ENCODE results near the gene CD8A. TPM values are rescaled to one million over a fixed set of nuclear protein-coding genes. Genes with fewer than 3 reads are reported as not detected.
A peak's percentile ranks its signal among the peaks of the same experiment; 100 is the strongest.

The CD8A gene
- total RNA-seq, 1 experiment from 2014 or later: 0.16 TPM

- H3K27me3 ChIP-seq: no peaks in the 10 kb centered on the region
- no peak overlapping the region for H3K27ac ChIP-seq
- H3K4me1 ChIP-seq: no peaks in the 10 kb centered on the region
- 0 out of 2 replicates have a peak, but pooled peaks cover 3% of the 10 kb centered on the region for H3K9me3 ChIP-seq (replicated peaks)
- DNase-seq: no peak
- no peaks in the 10 kb centered on the region for H3K36me3 ChIP-seq
- no peak overlapping the region for H3K4me3 ChIP-seq
These were observed 860 bp upstream of the CD8A start for GRCh38 chr2:86791573-86791972.

GRCh38 chr2:86790134-86790675 is 508 bp downstream of the CD8A start:
- Histone ChIP-seq H3K9me3 (replicated peaks) (no peaks in the 10 kb centered on the region), H3K27me3 (no peaks in the 10 kb centered on the region), H3K27ac (no peak overlapping the region), H3K4me1 (no peaks in the 10 kb centered on the region), H3K4me3 (no peak overlapping the region), H3K36me3 (no peaks in the 10 kb centered on the region)
- DNase-seq: no peak

GRCh38 chr2:86789687-86790133 is 1.0 kb downstream of the CD8A start:
- Histone ChIP-seq H3K9me3 (replicated peaks) (no peaks in the 10 kb centered on the region), H3K27me3 (no peaks in the 10 kb centered on the region), H3K4me1 (no peaks in the 10 kb centered on the region), H3K27ac (no peak overlapping the region), H3K4me3 (no peak overlapping the region), H3K36me3 (no peaks in the 10 kb centered on the region)
- no peak for DNase-seq

GRCh38 chr2:86788881-86789686 is 1.6 kb downstream of the CD8A start:
- Histone ChIP-seq H3K9me3 (replicated peaks) (no peaks in the 10 kb centered on the region), H3K27me3 (no peaks in the 10 kb centered on the region), H3K36me3 (no peaks in the 10 kb centered on the region), H3K4me1 (no peaks in the 10 kb centered on the region), H3K4me3 (no peak overlapping the region), H3K27ac (no peak overlapping the region)
- no peak for DNase-seq

GRCh38 chr2:86788165-86788564 is 2.5 kb downstream of the CD8A start:
- no peaks in the 10 kb centered on the region for H3K36me3 ChIP-seq
- no peak overlapping the region for H3K27ac ChIP-seq
- H3K27me3 ChIP-seq: no peaks in the 10 kb centered on the region
- no peak overlapping the region for H3K4me3 ChIP-seq
- H3K9me3 ChIP-seq (replicated peaks): no peaks in the 10 kb centered on the region
- H3K4me1 ChIP-seq: no peaks in the 10 kb centered on the region
- DNase-seq: no peak

GRCh38 chr2:86787736-86788135 is 3.0 kb downstream of the CD8A start:
- no peak overlapping the region for H3K4me3 ChIP-seq
- no peak overlapping the region for H3K27ac ChIP-seq
- no peaks in the 10 kb centered on the region for H3K4me1 ChIP-seq
- no peaks in the 10 kb centered on the region for H3K9me3 ChIP-seq (replicated peaks)
- DNase-seq: peak in 1 of 2 experiments; percentile 15
- H3K27me3 ChIP-seq: no peaks in the 10 kb centered on the region
- H3K36me3 ChIP-seq: no peaks in the 10 kb centered on the region

- no peak overlapping the region for H3K27ac ChIP-seq
- H3K36me3 ChIP-seq: no peaks in the 10 kb centered on the region
- no peaks in the 10 kb centered on the region for H3K27me3 ChIP-seq
- H3K9me3 ChIP-seq (replicated peaks): no peaks in the 10 kb centered on the region
- H3K4me1 ChIP-seq: no peaks in the 10 kb centered on the region
- no peak overlapping the region for H3K4me3 ChIP-seq
- no peak for DNase-seq
These were observed 4.6 kb downstream of the CD8A start for GRCh38 chr2:86786001-86786536.

GRCh38 chr2:86785456-86785855 is 5.3 kb downstream of the CD8A start:
- H3K27me3 ChIP-seq: no peaks in the 10 kb centered on the region
- H3K9me3 ChIP-seq (replicated peaks): no peaks in the 10 kb centered on the region
- H3K4me3 ChIP-seq: no peak overlapping the region
- no peak overlapping the region for H3K27ac ChIP-seq
- DNase-seq: no peak
- H3K4me1 ChIP-seq: no peaks in the 10 kb centered on the region
- no peaks in the 10 kb centered on the region for H3K36me3 ChIP-seq

GRCh38 chr2:86783615-86784339 is 6.9 kb downstream of the CD8A start:
- no peak overlapping the region for H3K4me3 ChIP-seq
- no peak for DNase-seq
- H3K36me3 ChIP-seq: no peaks in the 10 kb centered on the region
- no peaks in the 10 kb centered on the region for H3K9me3 ChIP-seq (replicated peaks)
- H3K27ac ChIP-seq: no peak overlapping the region
- H3K4me1 ChIP-seq: no peaks in the 10 kb centered on the region
- no peaks in the 10 kb centered on the region for H3K27me3 ChIP-seq

- no peaks in the 10 kb centered on the region for H3K9me3 ChIP-seq (replicated peaks)
- no peaks in the 10 kb centered on the region for H3K4me1 ChIP-seq
- no peaks in the 10 kb centered on the region for H3K27me3 ChIP-seq
- H3K36me3 ChIP-seq: no peaks in the 10 kb centered on the region
- DNase-seq: no peak
- H3K4me3 ChIP-seq: no peak overlapping the region
- no peak overlapping the region for H3K27ac ChIP-seq
These were observed 8.0 kb downstream of the CD8A start for GRCh38 chr2:86782748-86783147.

GRCh38 chr2:86781363-86781762 is 9.3 kb downstream of the CD8A start:
- H3K9me3 ChIP-seq (replicated peaks): no peaks in the 10 kb centered on the region
- H3K4me3 ChIP-seq: no peak overlapping the region
- H3K27me3 ChIP-seq: no peaks in the 10 kb centered on the region
- H3K27ac ChIP-seq: no peak overlapping the region
- H3K36me3 ChIP-seq: no peaks in the 10 kb centered on the region
- H3K4me1 ChIP-seq: no peaks in the 10 kb centered on the region
- no peak for DNase-seq

GRCh38 chr2:86779971-86780370 is 10.7 kb downstream of the CD8A start:
- Histone ChIP-seq H3K36me3 (0 out of 2 replicates have a peak, but pooled peaks cover under 1% of the 10 kb centered on the region), H3K9me3 (replicated peaks) (no peaks in the 10 kb centered on the region), H3K27ac (no peak overlapping the region), H3K27me3 (no peaks in the 10 kb centered on the region), H3K4me3 (no peak overlapping the region), H3K4me1 (no peaks in the 10 kb centered on the region)
- DNase-seq: no peak

GRCh38 chr2:86778957-86779356 is 11.8 kb downstream of the CD8A start:
- H3K9me3 ChIP-seq (replicated peaks): no peaks in the 10 kb centered on the region
- H3K27me3 ChIP-seq: no peaks in the 10 kb centered on the region
- peaks cover 7% of the 10 kb centered on the region for H3K36me3 ChIP-seq
- H3K27ac ChIP-seq: no peak overlapping the region
- H3K4me1 ChIP-seq: no peaks in the 10 kb centered on the region
- no peak for DNase-seq
- H3K4me3 ChIP-seq: no peak overlapping the region

GRCh38 chr2:86776532-86776931 is 14.2 kb downstream of the CD8A start:
- Histone ChIP-seq H3K27ac (no peak overlapping the region), H3K4me3 (no peak overlapping the region)

GRCh38 chr2:86775338-86775737 is 15.4 kb downstream of the CD8A start:
- H3K27ac ChIP-seq: no peak overlapping the region
- H3K9me3 ChIP-seq (replicated peaks): no peaks in the 10 kb centered on the region
- H3K4me1 ChIP-seq: no peaks in the 10 kb centered on the region
- DNase-seq: no peak
- H3K27me3 ChIP-seq: no peaks in the 10 kb centered on the region
- no peak overlapping the region for H3K4me3 ChIP-seq
- peaks cover 31% of the 10 kb centered on the region for H3K36me3 ChIP-seq

More at GRCh38 chr2:86776532-86776931, 14.2 kb downstream of the CD8A start:
- peaks cover 24% of the 10 kb centered on the region for H3K36me3 ChIP-seq
- no peaks in the 10 kb centered on the region for H3K4me1 ChIP-seq
- no peaks in the 10 kb centered on the region for H3K27me3 ChIP-seq
- no peaks in the 10 kb centered on the region for H3K9me3 ChIP-seq (replicated peaks)
- no peak for DNase-seq
